ENCODE results near the gene SRRM2. TPM values are rescaled to one million over a fixed set of nuclear protein-coding genes. Genes with fewer than 3 reads are reported as not detected.

Gene SRRM2
- total and polyA plus RNA-seq, 2 experiments from 2014 or later: 321 to 592 TPM

DNA sequence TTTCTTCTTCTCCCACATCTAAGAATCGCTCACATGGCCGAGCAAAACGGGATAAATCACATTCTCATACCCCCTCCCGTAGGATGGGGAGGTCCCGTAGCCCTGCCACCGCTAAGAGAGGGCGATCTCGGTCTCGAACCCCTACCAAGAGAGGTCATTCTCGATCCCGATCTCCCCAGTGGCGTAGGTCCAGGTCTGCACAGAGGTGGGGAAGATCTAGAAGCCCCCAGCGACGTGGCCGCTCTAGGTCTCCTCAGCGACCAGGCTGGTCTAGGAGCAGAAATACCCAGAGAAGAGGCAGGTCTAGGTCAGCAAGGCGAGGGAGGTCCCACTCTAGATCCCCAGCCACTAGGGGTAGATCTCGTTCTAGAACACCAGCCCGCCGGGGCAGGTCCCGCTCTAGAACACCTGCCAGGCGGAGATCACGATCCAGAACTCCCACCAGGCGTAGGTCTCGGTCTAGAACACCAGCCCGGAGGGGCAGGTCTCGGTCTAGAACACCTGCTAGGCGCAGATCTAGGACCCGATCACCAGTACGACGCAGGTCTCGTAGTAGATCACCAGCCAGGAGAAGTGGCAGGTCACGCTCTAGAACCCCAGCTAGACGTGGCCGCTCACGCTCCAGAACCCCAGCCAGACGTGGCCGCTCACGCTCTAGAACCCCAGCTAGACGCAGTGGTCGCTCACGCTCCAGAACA is 9.6 kb downstream of the SRRM2 start:
- peaks cover 4% of the 10 kb centered on the region for H3K27me3 ChIP-seq

GRCh38 chr16:2762711-2763110 is 10.3 kb downstream of the SRRM2 start:
- no peaks in the 10 kb centered on the region for H3K9me3 ChIP-seq (ENCODE audit: low read depth)
- peaks cover 99% of the 10 kb centered on the region for H3K36me3 ChIP-seq
- DNase-seq (ENCODE audit: low read depth in 1 of 2, low spot score in 1 of 2): no peak
- TF ChIP-seq, protein P1, sequence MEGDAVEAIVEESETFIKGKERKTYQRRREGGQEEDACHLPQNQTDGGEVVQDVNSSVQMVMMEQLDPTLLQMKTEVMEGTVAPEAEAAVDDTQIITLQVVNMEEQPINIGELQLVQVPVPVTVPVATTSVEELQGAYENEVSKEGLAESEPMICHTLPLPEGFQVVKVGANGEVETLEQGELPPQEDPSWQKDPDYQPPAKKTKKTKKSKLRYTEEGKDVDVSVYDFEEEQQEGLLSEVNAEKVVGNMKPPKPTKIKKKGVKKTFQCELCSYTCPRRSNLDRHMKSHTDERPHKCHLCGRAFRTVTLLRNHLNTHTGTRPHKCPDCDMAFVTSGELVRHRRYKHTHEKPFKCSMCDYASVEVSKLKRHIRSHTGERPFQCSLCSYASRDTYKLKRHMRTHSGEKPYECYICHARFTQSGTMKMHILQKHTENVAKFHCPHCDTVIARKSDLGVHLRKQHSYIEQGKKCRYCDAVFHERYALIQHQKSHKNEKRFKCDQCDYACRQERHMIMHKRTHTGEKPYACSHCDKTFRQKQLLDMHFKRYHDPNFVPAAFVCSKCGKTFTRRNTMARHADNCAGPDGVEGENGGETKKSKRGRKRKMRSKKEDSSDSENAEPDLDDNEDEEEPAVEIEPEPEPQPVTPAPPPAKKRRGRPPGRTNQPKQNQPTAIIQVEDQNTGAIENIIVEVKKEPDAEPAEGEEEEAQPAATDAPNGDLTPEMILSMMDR (IDR thresholded peaks at IDR 0.05; ENCODE audit: low read depth, low read length): no peak
- H3K27me3 ChIP-seq: peaks cover 4% of the 10 kb centered on the region
- H3K27ac ChIP-seq: no peak overlapping the region
- no peaks in the 10 kb centered on the region for H3K4me1 ChIP-seq (ENCODE audit: low read depth)
- no peak overlapping the region for H3K4me3 ChIP-seq

More for the DNA sequence above, 9.6 kb downstream of the SRRM2 start:
- Histone ChIP-seq H3K9me3 (ENCODE audit: low read depth) (no peaks in the 10 kb centered on the region), H3K36me3 (peaks cover 99% of the 10 kb centered on the region), H3K4me1 (ENCODE audit: low read depth) (no peaks in the 10 kb centered on the region), H3K4me3 (no peak overlapping the region), H3K27ac (no peak overlapping the region)
- TF ChIP-seq, protein P1 (IDR thresholded peaks at IDR 0.05; ENCODE audit: low read depth, low read length): no peak
- DNase-seq (ENCODE audit: low read depth in 1 of 2, low spot score in 1 of 2): no peak

GRCh38 chr16:2763173-2763572 is 10.7 kb downstream of the SRRM2 start:
- no peaks in the 10 kb centered on the region for H3K9me3 ChIP-seq (ENCODE audit: low read depth)
- DNase-seq (ENCODE audit: low read depth in 1 of 2, low spot score in 1 of 2): no peak
- peaks cover 4% of the 10 kb centered on the region for H3K27me3 ChIP-seq
- H3K36me3 ChIP-seq: peaks cover 100% of the 10 kb centered on the region
- H3K27ac ChIP-seq: no peak overlapping the region
- H3K4me3 ChIP-seq: no peak overlapping the region
- TF ChIP-seq, protein P1 (IDR thresholded peaks at IDR 0.05; ENCODE audit: low read depth, low read length): no peak
- H3K4me1 ChIP-seq (ENCODE audit: low read depth): no peaks in the 10 kb centered on the region

DNA sequence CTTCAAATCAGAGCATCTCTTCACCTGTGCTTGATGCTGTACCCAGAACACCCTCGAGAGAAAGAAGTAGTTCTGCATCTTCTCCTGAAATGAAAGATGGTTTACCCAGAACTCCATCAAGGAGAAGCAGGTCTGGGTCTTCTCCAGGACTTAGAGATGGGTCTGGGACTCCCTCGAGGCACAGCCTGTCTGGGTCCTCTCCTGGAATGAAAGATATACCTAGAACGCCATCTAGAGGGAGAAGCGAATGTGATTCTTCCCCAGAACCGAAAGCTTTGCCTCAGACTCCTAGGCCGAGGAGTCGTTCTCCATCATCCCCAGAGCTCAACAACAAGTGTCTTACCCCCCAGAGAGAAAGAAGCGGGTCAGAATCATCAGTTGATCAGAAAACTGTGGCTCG is 12.3 kb downstream of the SRRM2 start:
- Histone ChIP-seq H3K27ac (no peak overlapping the region), H3K9me3 (ENCODE audit: low read depth) (no peaks in the 10 kb centered on the region), H3K27me3 (peaks cover 4% of the 10 kb centered on the region), H3K36me3 (peaks cover 100% of the 10 kb centered on the region), H3K4me1 (ENCODE audit: low read depth) (no peaks in the 10 kb centered on the region), H3K4me3 (no peak overlapping the region)
- no peak for DNase-seq (ENCODE audit: low read depth in 1 of 2, low spot score in 1 of 2)
- TF ChIP-seq, protein P1 (IDR thresholded peaks at IDR 0.05; ENCODE audit: low read depth, low read length): no peak

DNA sequence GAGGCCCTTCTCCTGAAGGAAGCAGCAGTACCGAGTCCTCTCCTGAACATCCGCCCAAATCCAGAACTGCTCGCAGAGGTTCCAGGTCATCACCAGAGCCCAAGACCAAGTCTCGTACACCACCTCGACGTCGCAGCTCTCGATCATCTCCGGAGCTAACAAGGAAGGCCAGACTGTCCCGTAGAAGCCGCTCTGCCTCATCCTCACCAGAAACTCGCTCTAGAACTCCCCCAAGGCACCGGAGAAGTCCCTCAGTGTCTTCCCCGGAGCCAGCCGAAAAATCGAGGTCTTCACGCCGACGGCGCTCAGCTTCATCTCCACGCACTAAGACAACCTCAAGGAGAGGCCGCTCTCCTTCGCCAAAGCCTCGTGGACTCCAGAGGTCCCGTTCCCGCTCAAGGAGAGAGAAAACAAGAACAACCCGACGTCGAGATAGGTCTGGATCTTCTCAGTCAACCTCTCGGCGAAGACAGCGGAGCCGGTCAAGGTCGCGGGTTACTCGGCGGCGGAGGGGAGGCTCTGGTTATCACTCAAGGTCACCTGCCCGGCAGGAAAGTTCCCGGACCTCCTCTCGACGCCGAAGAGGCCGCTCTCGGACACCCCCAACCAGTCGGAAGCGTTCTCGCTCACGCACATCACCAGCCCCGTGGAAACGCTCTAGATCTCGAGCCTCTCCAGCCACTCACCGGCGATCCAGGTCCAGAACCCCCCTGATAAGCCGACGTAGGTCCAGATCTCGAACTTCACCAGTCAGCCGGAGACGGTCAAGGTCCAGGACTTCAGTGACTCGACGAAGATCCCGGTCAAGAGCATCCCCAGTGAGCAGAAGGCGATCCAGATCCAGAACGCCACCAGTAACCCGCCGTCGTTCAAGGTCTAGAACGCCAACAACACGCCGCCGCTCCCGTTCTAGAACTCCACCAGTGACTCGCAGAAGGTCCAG is 13.3 kb downstream of the SRRM2 start:
- H3K4me3 ChIP-seq: no peak overlapping the region
- peaks cover 100% of the 10 kb centered on the region for H3K36me3 ChIP-seq
- no peaks in the 10 kb centered on the region for H3K4me1 ChIP-seq (ENCODE audit: low read depth)
- no peak for DNase-seq (ENCODE audit: low read depth in 1 of 2, low spot score in 1 of 2)
- TF ChIP-seq, protein P1 (IDR thresholded peaks at IDR 0.05; ENCODE audit: low read depth, low read length): no peak
- H3K27me3 ChIP-seq: peaks cover 4% of the 10 kb centered on the region
- H3K27ac ChIP-seq: no peak overlapping the region
- no peaks in the 10 kb centered on the region for H3K9me3 ChIP-seq (ENCODE audit: low read depth)
